ENCODE data around the gene ADGRD2. TPM values are rescaled to one million over a fixed set of nuclear protein-coding genes. Genes with fewer than 3 reads are reported as not detected.

ADGRD2 gene
- total RNA-seq, 1 donor from 2014 or later = not detected

GRCh38 chr9:124441291-124441690, 9.0 kb upstream of the ADGRD2 start:
- Mint-ChIP-seq H3K36me3 (ENCODE audit: unreplicated experiment) (peaks cover 5% of the 10 kb centered on the region), H3K4me1 (ENCODE audit: low read depth, unreplicated experiment) (no peaks in the 10 kb centered on the region)

GRCh38 chr9:124442379-124442778, 7.9 kb upstream of the ADGRD2 start:
- Mint-ChIP-seq H3K27me3 (ENCODE audit: unreplicated experiment) (peaks cover 2% of the 10 kb centered on the region), H3K9me3 (ENCODE audit: unreplicated experiment) (peaks cover 2% of the 10 kb centered on the region), H3K4me1 (ENCODE audit: low read depth, unreplicated experiment) (no peaks in the 10 kb centered on the region), H3K36me3 (ENCODE audit: unreplicated experiment) (peaks cover 5% of the 10 kb centered on the region), H3K27ac (ENCODE audit: unreplicated experiment) (no peak overlapping the region), H3K4me3 (ENCODE audit: unreplicated experiment) (no peak overlapping the region)
- no peak for DNase-seq
- no peak for TF ChIP-seq CTCF (IDR thresholded peaks at IDR 0.05; ENCODE audit: partially characterized antibody, unreplicated experiment)

More at GRCh38 chr9:124441291-124441690, 9.0 kb upstream of the ADGRD2 start:
- no peak for TF ChIP-seq CTCF (IDR thresholded peaks at IDR 0.05; ENCODE audit: partially characterized antibody, unreplicated experiment)
- Mint-ChIP-seq H3K9me3 (ENCODE audit: unreplicated experiment) (peaks cover 2% of the 10 kb centered on the region), H3K27me3 (ENCODE audit: unreplicated experiment) (peaks cover 2% of the 10 kb centered on the region), H3K27ac (ENCODE audit: unreplicated experiment) (no peak overlapping the region), H3K4me3 (ENCODE audit: unreplicated experiment) (no peak overlapping the region)
- no peak for DNase-seq

- H3K9me3 Mint-ChIP-seq (ENCODE audit: unreplicated experiment) = peaks cover 2% of the 10 kb centered on the region
- H3K27me3 Mint-ChIP-seq (ENCODE audit: unreplicated experiment) = peaks cover 2% of the 10 kb centered on the region
- DNase-seq = no peak
- H3K36me3 Mint-ChIP-seq (ENCODE audit: unreplicated experiment) = peaks cover 5% of the 10 kb centered on the region
- H3K4me1 Mint-ChIP-seq (ENCODE audit: low read depth, unreplicated experiment) = no peaks in the 10 kb centered on the region
- no peak for TF ChIP-seq CTCF (IDR thresholded peaks at IDR 0.05; ENCODE audit: partially characterized antibody, unreplicated experiment)
- H3K27ac Mint-ChIP-seq (ENCODE audit: unreplicated experiment) = no peak overlapping the region
- H3K4me3 Mint-ChIP-seq (ENCODE audit: unreplicated experiment) = no peak overlapping the region
Measured at GRCh38 chr9:124442826-124443225, 7.4 kb upstream of the ADGRD2 start.

GRCh38 chr9:124443625-124444024, 6.6 kb upstream of the ADGRD2 start:
- Mint-ChIP-seq H3K36me3 (ENCODE audit: unreplicated experiment) (peaks cover 5% of the 10 kb centered on the region), H3K27me3 (ENCODE audit: unreplicated experiment) (peaks cover 2% of the 10 kb centered on the region), H3K9me3 (ENCODE audit: unreplicated experiment) (peaks cover 2% of the 10 kb centered on the region), H3K27ac (ENCODE audit: unreplicated experiment) (no peak overlapping the region), H3K4me3 (ENCODE audit: unreplicated experiment) (no peak overlapping the region), H3K4me1 (ENCODE audit: low read depth, unreplicated experiment) (no peaks in the 10 kb centered on the region)
- no peak for DNase-seq
- TF ChIP-seq CTCF (IDR thresholded peaks at IDR 0.05; ENCODE audit: partially characterized antibody, unreplicated experiment) = no peak

GRCh38 chr9:124444166-124444565, 6.1 kb upstream of the ADGRD2 start:
- Mint-ChIP-seq H3K4me3 (ENCODE audit: unreplicated experiment) (no peak overlapping the region), H3K27me3 (ENCODE audit: unreplicated experiment) (peaks cover 2% of the 10 kb centered on the region), H3K4me1 (ENCODE audit: low read depth, unreplicated experiment) (no peaks in the 10 kb centered on the region), H3K27ac (ENCODE audit: unreplicated experiment) (no peak overlapping the region), H3K36me3 (ENCODE audit: unreplicated experiment) (peaks cover 5% of the 10 kb centered on the region), H3K9me3 (ENCODE audit: unreplicated experiment) (peaks cover 2% of the 10 kb centered on the region)
- no peak for TF ChIP-seq CTCF (IDR thresholded peaks at IDR 0.05; ENCODE audit: partially characterized antibody, unreplicated experiment)
- DNase-seq = no peak

Data from glutamatergic neuron (in vitro differentiated cells).